ENCODE results near the gene SLC22A15.

DNA sequence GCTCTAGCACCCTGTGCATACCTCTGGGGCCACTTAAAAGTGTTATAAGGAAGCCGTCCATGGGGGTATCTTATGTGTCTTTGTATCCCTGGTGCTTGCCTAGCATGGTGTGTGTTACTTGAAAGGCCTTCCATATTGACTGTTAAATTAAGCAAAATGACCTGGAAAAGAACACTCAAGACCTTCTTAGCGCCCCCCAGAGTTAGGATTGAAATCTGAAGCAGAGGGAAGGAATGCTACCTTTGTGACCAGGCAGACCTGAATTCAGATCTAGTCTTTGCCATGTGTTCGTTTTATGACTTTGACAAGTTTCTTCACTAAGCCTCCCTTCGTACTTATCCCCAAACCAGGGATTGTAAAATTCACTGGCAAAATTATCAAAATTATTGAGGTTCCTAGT lies 59.9 kb downstream of the SLC22A15 start:
- TF ChIP-seq, protein P1, sequence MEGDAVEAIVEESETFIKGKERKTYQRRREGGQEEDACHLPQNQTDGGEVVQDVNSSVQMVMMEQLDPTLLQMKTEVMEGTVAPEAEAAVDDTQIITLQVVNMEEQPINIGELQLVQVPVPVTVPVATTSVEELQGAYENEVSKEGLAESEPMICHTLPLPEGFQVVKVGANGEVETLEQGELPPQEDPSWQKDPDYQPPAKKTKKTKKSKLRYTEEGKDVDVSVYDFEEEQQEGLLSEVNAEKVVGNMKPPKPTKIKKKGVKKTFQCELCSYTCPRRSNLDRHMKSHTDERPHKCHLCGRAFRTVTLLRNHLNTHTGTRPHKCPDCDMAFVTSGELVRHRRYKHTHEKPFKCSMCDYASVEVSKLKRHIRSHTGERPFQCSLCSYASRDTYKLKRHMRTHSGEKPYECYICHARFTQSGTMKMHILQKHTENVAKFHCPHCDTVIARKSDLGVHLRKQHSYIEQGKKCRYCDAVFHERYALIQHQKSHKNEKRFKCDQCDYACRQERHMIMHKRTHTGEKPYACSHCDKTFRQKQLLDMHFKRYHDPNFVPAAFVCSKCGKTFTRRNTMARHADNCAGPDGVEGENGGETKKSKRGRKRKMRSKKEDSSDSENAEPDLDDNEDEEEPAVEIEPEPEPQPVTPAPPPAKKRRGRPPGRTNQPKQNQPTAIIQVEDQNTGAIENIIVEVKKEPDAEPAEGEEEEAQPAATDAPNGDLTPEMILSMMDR (IDR thresholded peaks at IDR 0.05) = no peak
- TF ChIP-seq POLR2A (IDR thresholded peaks at IDR 0.05) = no peak

All from right lobe of liver (tissue), 4 donors.